Right renal cortex interstitium (tissue), 3 donors: Measurements from ENCODE around the gene ARHGEF17. TPM values are rescaled to one million over a fixed set of nuclear protein-coding genes. Genes with fewer than 3 reads are reported as not detected.

Source experiments
- polyA plus RNA-seq, 3 donors: library from polyadenylated mRNA; unstranded; fragments of 120-200 nt; gene quantifications; one replicate each; pipeline ENCODE4 v1.2.1, GENCODE V29; 2013; ENCODE audit not compliant: insufficient read length in 3 of 3

The ARHGEF17 gene
- polyA plus RNA-seq, 3 donors: 70.2 to 73.5 (median 71.0) TPM

Other genes with a start within 250 kb of the ARHGEF17 start
- gene FCHSD2, start 166.0 kb upstream of the ARHGEF17 start, polyA plus RNA-seq: 10 to 100 TPM; 43.7 to 49.7 (median 47.2) TPM
- under 1 TPM; 0.58 to 0.81 (median 0.67) TPM for gene P2RY2, start 90.0 kb upstream of the ARHGEF17 start, polyA plus RNA-seq
- gene P2RY6, start 35.9 kb upstream of the ARHGEF17 start, polyA plus RNA-seq: 1 to 10 TPM in 1 of 3 donors, under 1 TPM in 2; 0.81 to 1.1 (median 0.94) TPM
- 1 to 10 TPM; 2.1 to 2.7 (median 2.1) TPM for gene RELT, start 68.1 kb downstream of the ARHGEF17 start, polyA plus RNA-seq